GF-D8 (cell line): ENCODE data around the gene ZCCHC12.
"Not testable (repeated sequence)": the region's sequence is repeated elsewhere in the genome, so short reads cannot be mapped to it uniquely, and the experiment has no call there.

Experiments used
- DNase-seq: peaks from one replicate; lab custom pipeline; 2025; lab: John Stamatoyannopoulos, UW

The ZCCHC12 gene

GRCh38 chrX:118823263-118824172 lies at the start of gene ZCCHC12:
TSS of gene ZCCHC12 (plus strand) at chrX:118823824. CDS start at chrX:118825245, 1,421 bp downstream.
- DNase-seq, result no peak

- no peak for DNase-seq
Observed at GRCh38 chrX:118779581-118779980, 44.0 kb upstream of the ZCCHC12 start.

GRCh38 chrX:118780509-118780908 lies 43.1 kb upstream of the ZCCHC12 start:
- no peak for DNase-seq

GRCh38 chrX:118780911-118781310 lies 42.7 kb upstream of the ZCCHC12 start:
- DNase-seq, result no peak

GRCh38 chrX:118795528-118796280 lies 27.9 kb upstream of the ZCCHC12 start:
- DNase-seq, result no peak

GRCh38 chrX:118802857-118803256 lies 20.8 kb upstream of the ZCCHC12 start:
- peak; percentile 25 for DNase-seq

GRCh38 chrX:118807151-118808017 lies 16.2 kb upstream of the ZCCHC12 start:
- DNase-seq, result no peak

- not testable (repeated sequence) for DNase-seq
Observed at GRCh38 chrX:118817257-118817656, 6.4 kb upstream of the ZCCHC12 start.

GRCh38 chrX:118824173-118824730 lies 628 bp downstream of the ZCCHC12 start:
- no peak for DNase-seq

GRCh38 chrX:118825227-118825626 lies 1.6 kb downstream of the ZCCHC12 start:
- DNase-seq, result no peak

- no peak for DNase-seq
Observed at GRCh38 chrX:118839334-118839958, 15.8 kb downstream of the ZCCHC12 start.

GRCh38 chrX:118847676-118848075 lies 24.1 kb downstream of the ZCCHC12 start:
- no peak for DNase-seq

GRCh38 chrX:118853596-118853995 lies 30.0 kb downstream of the ZCCHC12 start:
- DNase-seq, result no peak

- DNase-seq, result no peak
Observed at GRCh38 chrX:118855681-118856310, 32.2 kb downstream of the ZCCHC12 start.

- no peak for DNase-seq
Observed at GRCh38 chrX:118857006-118857405, 33.4 kb downstream of the ZCCHC12 start.

- no peak for DNase-seq
Observed at GRCh38 chrX:118861338-118861737, 37.7 kb downstream of the ZCCHC12 start.

- no peak for DNase-seq
Observed at GRCh38 chrX:118862091-118862490, 38.5 kb downstream of the ZCCHC12 start.

- DNase-seq, result no peak
Observed at GRCh38 chrX:118862979-118863378, 39.4 kb downstream of the ZCCHC12 start.

- DNase-seq, result no peak
Observed at GRCh38 chrX:118864063-118864635, 40.5 kb downstream of the ZCCHC12 start.

GRCh38 chrX:118865231-118865630 lies 41.6 kb downstream of the ZCCHC12 start:
- DNase-seq, result no peak
